CD4-positive, alpha-beta T cell treated with Interleukin-6 at 100 ng/mL for 8 hours (primary cell): ENCODE data around the gene MLLT3.

Experiments
- DNase-seq: peaks from one replicate; pipeline ENCODE4 v3.0.0-alpha.2; 2020; ENCODE audit warnings: mixed read lengths, low spot score

Gene MLLT3

GRCh38 chr9:20302197-20302596 lies 320.1 kb downstream of the MLLT3 start:
- no peak for DNase-seq

- DNase-seq, result no peak
Measured at GRCh38 chr9:20300430-20301115, 321.7 kb downstream of the MLLT3 start.

GRCh38 chr9:20297646-20298084 lies 324.6 kb downstream of the MLLT3 start:
- no peak for DNase-seq

- DNase-seq, result no peak
Measured at GRCh38 chr9:20295555-20295954, 326.7 kb downstream of the MLLT3 start.

DNA sequence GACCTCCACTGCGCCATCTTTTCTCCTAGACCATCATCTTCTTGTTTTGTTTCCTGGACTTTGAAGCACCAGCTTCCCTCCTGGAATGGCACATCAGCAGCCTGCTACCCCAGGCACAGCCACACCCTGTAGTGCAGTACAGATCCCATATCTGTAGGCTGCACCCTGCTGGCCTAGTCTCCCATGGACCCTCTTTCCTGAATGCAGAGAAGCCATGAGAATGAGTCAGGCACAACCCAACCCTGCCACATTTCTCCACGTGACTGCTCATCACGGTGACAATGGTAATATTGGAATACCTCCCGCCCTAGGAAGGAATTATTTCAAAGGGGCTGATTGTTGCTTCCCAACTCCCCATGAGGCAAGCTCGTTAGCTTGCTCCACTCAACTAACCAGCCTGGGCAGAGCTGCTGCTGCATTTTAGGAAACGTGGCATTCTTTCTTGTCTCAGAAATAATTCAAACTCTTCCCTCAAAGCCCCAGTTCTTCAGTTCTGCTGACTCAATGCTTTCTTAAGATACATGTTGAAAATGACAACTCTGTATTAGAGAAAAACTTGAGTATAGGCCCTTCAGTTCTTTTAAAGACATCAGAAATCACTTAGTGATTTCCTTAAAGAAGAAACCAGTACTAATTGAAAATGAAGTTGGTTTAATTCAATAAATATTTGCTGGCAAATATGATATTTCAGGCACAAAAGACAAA lies 328.1 kb downstream of the MLLT3 start:
- DNase-seq, result no peak

GRCh38 chr9:20292002-20292401 lies 330.3 kb downstream of the MLLT3 start:
- DNase-seq, result no peak
